Gastroesophageal sphincter (tissue), 4 donors: ENCODE results near the gene OTX2. TPM values are rescaled to one million over a fixed set of nuclear protein-coding genes. Genes with fewer than 3 reads are reported as not detected.

ENCODE experiments used
- ATAC-seq: fragments of 150-250 bp; one replicate; pipeline ENCODE4 v1.9.1; 2016; ENCODE audit warnings: mild to moderate bottlenecking, moderate library complexity
- H3K27ac ChIP-seq, 4 donors: fragments of 200-600 bp; sonication (generic) in 3 of 4; 1 replicate in 3 of 4; 2 replicates in 1 of 4; pipeline ENCODE4 v1.5.1; 2016 to 2019
- H3K27me3 ChIP-seq: fragments of 200-600 bp; sonication (generic); one replicate; pipeline ENCODE4 v1.5.1; 2019
- H3K36me3 ChIP-seq, 2 donors: fragments of 200-600 bp; sonication (generic); one replicate each; pipeline ENCODE4 v1.5.1; 2019; ENCODE audit warnings: control low read depth in 1 of 2
- H3K4me1 ChIP-seq, 3 donors: fragments of 200-600 bp; sonication (generic); 1 replicate in 2 of 3; 2 replicates in 1 of 3; pipeline ENCODE4 v1.5.1; 2016 to 2019; ENCODE audit warnings: control low read depth in 2 of 3
- H3K4me3 ChIP-seq, 2 donors: fragments of 200-600 bp; sonication (generic); one replicate each; pipeline ENCODE4 v1.5.1; 2019; ENCODE audit warnings: mild to moderate bottlenecking in 1 of 2, moderate library complexity in 1 of 2
- H3K9me3 ChIP-seq, 3 donors: fragments of 200-600 bp; sonication (generic); one replicate each; pipeline ENCODE4 v1.5.1; 2017 to 2019; ENCODE audit warnings: control low read depth in 2 of 3
- EP300 ChIP-seq: sonication (generic); formaldehyde crosslinking; IDR thresholded peaks from one replicate; pipeline ENCODE4 v1.6.1; 2017; ENCODE audit warnings: antibody characterized with exemption, mild to moderate bottlenecking
- POLR2A ChIP-seq, 2 donors: fragments of 450-650 bp; IDR thresholded peaks; one replicate each; pipeline ENCODE4 v1.6.1; 2017; ENCODE audit warnings: antibody characterized with exemption in 2 of 2, mild to moderate bottlenecking in 2 of 2, moderate library complexity in 1 of 2
- POLR2AphosphoS5 ChIP-seq: sonication (generic); formaldehyde crosslinking; IDR thresholded peaks from one replicate; pipeline ENCODE4 v1.6.1; 2017; ENCODE audit warnings: antibody characterized with exemption
- WGBS, 2 donors: methylation state at CpG; one replicate each; pipeline ENCODE4 v1.1.5; 2018; ENCODE audit warnings: low coverage in 1 of 2; 5-methylcytosine and 5-hydroxymethylcytosine counted together
- total RNA-seq, 4 donors: library from RNA; depleted of rRNA; stranded (reverse); fragments of >200 nt; gene quantifications; one replicate each; pipeline ENCODE4 v1.1.0, GENCODE V29; 2016
- TF ChIP-seq, protein P1 (sequence below), 4 experiments: fragments of 200-600 bp in 2 of 4; fragments of 450-650 bp in 2 of 4; sonication (generic) in 1 of 4; IDR thresholded peaks; one replicate each; pipeline ENCODE4 v1.5.1; 2017 to 2019; ENCODE audit warnings: antibody characterized with exemption in 4 of 4, mild to moderate bottlenecking in 2 of 4, moderate library complexity in 2 of 4

The OTX2 gene
- total RNA-seq, 4 donors from 2014 or later = not detected

DNA sequence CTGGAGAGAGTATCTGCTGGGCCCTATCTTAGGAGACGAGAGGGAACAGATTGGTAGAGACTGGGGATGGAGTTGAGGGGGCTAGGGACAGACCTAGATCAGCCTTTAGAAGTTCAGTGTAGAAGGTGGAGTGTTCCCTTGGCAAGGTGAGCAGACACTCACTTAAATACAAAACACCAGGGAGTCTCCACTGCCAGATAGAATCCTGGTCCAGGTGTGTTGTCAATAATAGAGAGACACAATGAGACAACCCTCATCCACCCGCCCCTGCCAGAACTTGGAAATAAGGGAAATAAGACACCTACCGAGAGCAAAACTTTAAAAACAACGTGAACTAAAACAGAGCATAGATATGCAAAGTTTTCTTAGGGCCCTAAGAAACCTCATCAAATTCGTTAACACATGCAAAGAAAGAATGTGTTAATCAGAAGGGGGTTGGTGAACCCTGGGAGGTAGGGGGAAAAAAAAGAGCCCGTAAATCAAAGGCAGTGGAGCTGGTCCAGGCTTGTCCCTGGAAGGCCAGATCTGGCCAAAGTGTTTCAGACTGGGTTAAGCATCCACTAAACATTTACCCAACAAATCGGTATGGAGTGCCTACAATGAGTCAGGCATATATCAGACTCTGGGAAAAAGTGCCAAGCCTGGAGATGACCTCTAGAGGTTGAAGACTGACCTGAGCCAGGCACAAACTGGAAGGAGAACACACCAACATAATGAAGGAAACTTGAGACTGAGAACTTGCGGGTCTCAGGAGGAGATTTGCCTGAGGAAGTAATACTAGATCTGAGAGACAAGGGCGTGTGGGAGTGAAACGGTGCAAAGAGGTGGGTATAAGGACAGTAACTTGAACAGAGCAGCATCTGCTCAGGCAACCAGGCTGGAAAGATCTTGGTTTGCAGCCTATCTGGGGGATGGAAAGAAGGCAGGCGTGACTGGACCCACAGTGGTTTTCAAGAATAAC lies 37.0 kb upstream of the OTX2 start:
- Histone ChIP-seq H3K27me3 (peaks cover 53% of the 10 kb centered on the region), H3K9me3 (peaks cover 0 to 5% (median 0%) of the 10 kb centered on the region in 3 donors), H3K4me3 (no peak overlapping the region), H3K36me3 (no peaks in the 10 kb centered on the region), H3K27ac (no peak overlapping the region), H3K4me1 (no peaks in the 10 kb centered on the region)
- TF ChIP-seq POLR2A (IDR thresholded peaks at IDR 0.05) (no peak), POLR2AphosphoS5 (no peak), EP300 (no peak)
- TF ChIP-seq, protein P1, sequence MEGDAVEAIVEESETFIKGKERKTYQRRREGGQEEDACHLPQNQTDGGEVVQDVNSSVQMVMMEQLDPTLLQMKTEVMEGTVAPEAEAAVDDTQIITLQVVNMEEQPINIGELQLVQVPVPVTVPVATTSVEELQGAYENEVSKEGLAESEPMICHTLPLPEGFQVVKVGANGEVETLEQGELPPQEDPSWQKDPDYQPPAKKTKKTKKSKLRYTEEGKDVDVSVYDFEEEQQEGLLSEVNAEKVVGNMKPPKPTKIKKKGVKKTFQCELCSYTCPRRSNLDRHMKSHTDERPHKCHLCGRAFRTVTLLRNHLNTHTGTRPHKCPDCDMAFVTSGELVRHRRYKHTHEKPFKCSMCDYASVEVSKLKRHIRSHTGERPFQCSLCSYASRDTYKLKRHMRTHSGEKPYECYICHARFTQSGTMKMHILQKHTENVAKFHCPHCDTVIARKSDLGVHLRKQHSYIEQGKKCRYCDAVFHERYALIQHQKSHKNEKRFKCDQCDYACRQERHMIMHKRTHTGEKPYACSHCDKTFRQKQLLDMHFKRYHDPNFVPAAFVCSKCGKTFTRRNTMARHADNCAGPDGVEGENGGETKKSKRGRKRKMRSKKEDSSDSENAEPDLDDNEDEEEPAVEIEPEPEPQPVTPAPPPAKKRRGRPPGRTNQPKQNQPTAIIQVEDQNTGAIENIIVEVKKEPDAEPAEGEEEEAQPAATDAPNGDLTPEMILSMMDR (IDR thresholded peaks at IDR 0.05) = no peak
- ATAC-seq = no peak
- WGBS, 2 donors = 31 to 46% methylated on average over 8 to 10 of the region's 11 CpGs

DNA sequence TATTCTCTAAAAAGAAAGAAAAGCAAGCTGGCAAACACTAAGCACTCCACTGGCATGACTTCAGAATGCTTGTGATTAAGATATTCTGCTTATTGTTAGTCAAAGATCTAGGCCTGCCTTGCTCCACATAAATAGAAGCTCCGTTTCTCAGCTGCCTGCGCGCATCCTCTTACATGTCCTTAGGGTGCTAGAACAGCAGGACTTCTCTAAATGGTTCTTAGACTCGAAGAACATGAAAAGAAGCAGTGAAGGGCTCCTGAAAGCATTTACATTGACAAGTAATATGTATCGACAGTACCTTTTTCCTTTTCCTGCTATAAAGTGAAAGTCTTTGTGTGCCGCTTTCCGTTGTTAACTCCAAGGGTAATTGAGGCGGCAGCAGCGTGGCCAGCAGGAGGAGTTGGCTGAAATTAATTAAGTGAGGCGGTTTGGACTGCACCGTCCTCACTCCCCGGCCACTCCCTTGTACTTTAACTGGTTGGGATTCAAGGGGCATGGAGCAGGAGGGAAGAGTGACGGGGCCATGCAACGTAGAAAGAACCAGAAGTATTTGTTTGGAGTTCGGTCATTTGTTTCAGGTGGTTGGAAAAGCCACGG lies 34.2 kb upstream of the OTX2 start:
- H3K27ac ChIP-seq = no peak overlapping the region
- H3K36me3 ChIP-seq = no peaks in the 10 kb centered on the region
- H3K4me1 ChIP-seq = no peaks in the 10 kb centered on the region
- H3K9me3 ChIP-seq = peaks cover 0 to 5% (median 0%) of the 10 kb centered on the region in 3 donors
- no peak overlapping the region for H3K4me3 ChIP-seq
- ATAC-seq = no peak
- WGBS, 2 donors = 34 to 43% methylated on average over 11 to 16 of the region's 16 CpGs
- TF ChIP-seq, protein P1 (IDR thresholded peaks at IDR 0.05) = no peak
- TF ChIP-seq EP300 (no peak), POLR2AphosphoS5 (no peak), POLR2A (IDR thresholded peaks at IDR 0.05) (no peak)
- H3K27me3 ChIP-seq = peaks cover 42% of the 10 kb centered on the region

- no peak for ATAC-seq
Measured at GRCh38 chr14:56841611-56842010, 31.3 kb upstream of the OTX2 start.

DNA sequence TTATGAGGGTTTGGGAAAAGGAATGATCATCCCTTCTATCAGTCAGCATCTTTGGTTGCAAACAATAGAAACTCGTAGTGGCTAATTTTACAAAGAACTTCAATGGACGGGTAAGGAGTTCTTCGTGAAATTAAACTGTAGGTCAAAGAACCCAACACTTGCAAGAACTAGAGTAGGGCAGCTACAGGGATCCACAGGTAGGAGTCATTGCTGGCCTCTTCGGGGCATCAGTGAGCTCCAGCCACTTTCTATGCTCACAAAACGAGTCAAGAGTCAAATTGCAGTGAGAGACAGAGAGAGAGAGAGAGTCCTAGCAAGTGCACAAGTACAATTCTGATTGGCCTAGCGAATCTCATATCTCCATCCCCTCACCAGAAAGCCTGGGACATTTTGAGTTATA lies 29.9 kb upstream of the OTX2 start:
- ATAC-seq = no peak

More at GRCh38 chr14:56841611-56842010, 31.3 kb upstream of the OTX2 start:
- Histone ChIP-seq H3K27me3 (peaks cover 32% of the 10 kb centered on the region), H3K27ac (no peak overlapping the region), H3K4me3 (no peak overlapping the region), H3K4me1 (no peaks in the 10 kb centered on the region), H3K9me3 (peaks cover 0 to 5% (median 0%) of the 10 kb centered on the region in 3 donors), H3K36me3 (no peaks in the 10 kb centered on the region)
- TF ChIP-seq POLR2A (IDR thresholded peaks at IDR 0.05) (no peak), POLR2AphosphoS5 (no peak), EP300 (no peak)
- TF ChIP-seq, protein P1 (IDR thresholded peaks at IDR 0.05) = no peak
- WGBS, 2 donors = 64 to 89% methylated on average over 3 of the region's 3 CpGs

More for the DNA sequence above, 29.9 kb upstream of the OTX2 start:
- no peaks in the 10 kb centered on the region for H3K36me3 ChIP-seq
- no peaks in the 10 kb centered on the region for H3K4me1 ChIP-seq
- no peak overlapping the region for H3K27ac ChIP-seq
- TF ChIP-seq, protein P1 (IDR thresholded peaks at IDR 0.05) = no peak
- TF ChIP-seq POLR2AphosphoS5 (no peak), EP300 (no peak), POLR2A (IDR thresholded peaks at IDR 0.05) (no peak)
- H3K4me3 ChIP-seq = no peak overlapping the region
- H3K27me3 ChIP-seq = peaks cover 29% of the 10 kb centered on the region
- H3K9me3 ChIP-seq = peaks cover 0 to 5% (median 0%) of the 10 kb centered on the region in 3 donors
- 63 to 83% methylated on average over 1 to 6 of the region's 6 CpGs for WGBS, 2 donors
